Activated CD8-positive, alpha-beta T cell treated with anti-CD3 and anti-CD28 coated beads for 36 hours (primary cell): ENCODE measurements around the gene SMC1A. TPM values are rescaled to one million over a fixed set of nuclear protein-coding genes. Genes with fewer than 3 reads are reported as not detected.

Source experiments
- ATAC-seq: fragments of 200-7000 bp; cut with Tn5 transposase; one replicate; pipeline ENCODE4 v1.10.0; 2021; ENCODE audit warnings: mild to moderate bottlenecking, moderate library complexity
- CTCF ChIA-PET: fragments of 350-600 bp; sonication (Branson Sonifier 250); formaldehyde crosslinking; loops from one replicate; lab custom pipeline; 2021; ENCODE audit warnings: antibody characterized with exemption; lab: Charles Lee
- POLR2A ChIA-PET: fragments of 350-600 bp; sonication (Branson Sonifier 250); formaldehyde crosslinking; loops from one replicate; lab custom pipeline; 2021; ENCODE audit warnings: antibody characterized with exemption; lab: Charles Lee
- DNase-seq: peaks from one replicate; pipeline ENCODE4 v3.0.0-alpha.2; 2020
- H3K27ac Mint-ChIP-seq: one replicate; pipeline ENCODE4 v1.8.0; 2021; ENCODE audit warnings: mild to moderate bottlenecking, mixed read lengths
- H3K27me3 Mint-ChIP-seq: one replicate; pipeline ENCODE4 v1.8.0; 2021; ENCODE audit warnings: mixed read lengths
- H3K36me3 Mint-ChIP-seq: one replicate; pipeline ENCODE4 v1.8.0; 2021; ENCODE audit warnings: low read depth, mixed read lengths
- H3K4me1 Mint-ChIP-seq: one replicate; pipeline ENCODE4 v1.8.0; 2021; ENCODE audit warnings: low read depth, mixed read lengths
- H3K4me3 Mint-ChIP-seq: one replicate; pipeline ENCODE4 v1.8.0; 2021; ENCODE audit warnings: mild to moderate bottlenecking, moderate library complexity, mixed read lengths
- H3K9me3 Mint-ChIP-seq: one replicate; pipeline ENCODE4 v1.8.0; 2021; ENCODE audit warnings: mixed read lengths
- intact Hi-C: fragments of 100-400 bp; cut with micrococcal nuclease; formaldehyde crosslinking; loops from one replicate; pipeline ENCODE4 v1.10.0; 2022
- total RNA-seq, 2 experiments: library from RNA; stranded (reverse); gene quantifications; one replicate each; pipeline ENCODE4 v1.2.3, GENCODE V29; 2021
- TF ChIP-seq, protein P1 (sequence below): fragments of 200-600 bp; IDR thresholded peaks from one replicate; pipeline ENCODE4 v1.8.0; 2022; ENCODE audit warnings: antibody characterized with exemption, mild to moderate bottlenecking

The SMC1A gene
- total RNA-seq, 2 experiments from 2014 or later, result 151 to 154 TPM

GRCh38 chrX:53452812-53453211 lies 30.4 kb upstream of the SMC1A start:
- Mint-ChIP-seq H3K4me1 (no peaks in the 10 kb centered on the region), H3K27ac (no peak overlapping the region), H3K4me3 (no peak overlapping the region), H3K36me3 (no peaks in the 10 kb centered on the region), H3K27me3 (peaks cover 3% of the 10 kb centered on the region), H3K9me3 (no peaks in the 10 kb centered on the region)
- TF ChIP-seq, protein P1, sequence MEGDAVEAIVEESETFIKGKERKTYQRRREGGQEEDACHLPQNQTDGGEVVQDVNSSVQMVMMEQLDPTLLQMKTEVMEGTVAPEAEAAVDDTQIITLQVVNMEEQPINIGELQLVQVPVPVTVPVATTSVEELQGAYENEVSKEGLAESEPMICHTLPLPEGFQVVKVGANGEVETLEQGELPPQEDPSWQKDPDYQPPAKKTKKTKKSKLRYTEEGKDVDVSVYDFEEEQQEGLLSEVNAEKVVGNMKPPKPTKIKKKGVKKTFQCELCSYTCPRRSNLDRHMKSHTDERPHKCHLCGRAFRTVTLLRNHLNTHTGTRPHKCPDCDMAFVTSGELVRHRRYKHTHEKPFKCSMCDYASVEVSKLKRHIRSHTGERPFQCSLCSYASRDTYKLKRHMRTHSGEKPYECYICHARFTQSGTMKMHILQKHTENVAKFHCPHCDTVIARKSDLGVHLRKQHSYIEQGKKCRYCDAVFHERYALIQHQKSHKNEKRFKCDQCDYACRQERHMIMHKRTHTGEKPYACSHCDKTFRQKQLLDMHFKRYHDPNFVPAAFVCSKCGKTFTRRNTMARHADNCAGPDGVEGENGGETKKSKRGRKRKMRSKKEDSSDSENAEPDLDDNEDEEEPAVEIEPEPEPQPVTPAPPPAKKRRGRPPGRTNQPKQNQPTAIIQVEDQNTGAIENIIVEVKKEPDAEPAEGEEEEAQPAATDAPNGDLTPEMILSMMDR, result no peak
- intact Hi-C loops, result no loop called here
- ATAC-seq (no peak), DNase-seq (no peak)
- CTCF ChIA-PET, result no interaction called here
- POLR2A ChIA-PET, result no interaction called here

DNA sequence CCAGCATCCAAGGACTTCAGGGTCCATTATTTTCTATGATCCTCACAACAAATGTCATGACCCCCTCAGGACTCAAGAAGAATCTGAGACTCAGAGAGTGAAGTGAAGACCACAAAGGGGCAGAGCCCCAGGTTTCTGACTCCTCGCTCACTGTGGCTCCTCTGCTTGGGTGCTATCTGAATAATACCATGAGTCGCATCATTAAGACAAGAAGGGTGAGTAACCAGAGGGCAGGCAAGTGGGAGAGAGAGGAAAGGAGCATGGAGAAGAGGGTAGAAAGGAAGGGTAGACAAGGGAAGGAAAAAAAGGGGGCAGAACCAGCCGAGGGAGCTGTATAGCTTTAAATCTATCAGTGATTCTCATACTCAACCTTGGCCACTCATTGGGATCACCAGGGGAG lies 27.2 kb upstream of the SMC1A start:
- H3K4me3 Mint-ChIP-seq, result no peak overlapping the region
- H3K27ac Mint-ChIP-seq, result no peak overlapping the region
- CTCF ChIA-PET, result no interaction called here
- TF ChIP-seq, protein P1, result no peak
- intact Hi-C loops, result no loop called here
- no peaks in the 10 kb centered on the region for H3K36me3 Mint-ChIP-seq
- H3K9me3 Mint-ChIP-seq, result no peaks in the 10 kb centered on the region
- DNase-seq, result no peak
- ATAC-seq, result no peak
- no peaks in the 10 kb centered on the region for H3K27me3 Mint-ChIP-seq
- no peaks in the 10 kb centered on the region for H3K4me1 Mint-ChIP-seq
- POLR2A ChIA-PET, result no interaction called here

GRCh38 chrX:53447441-53447840 lies 25.0 kb upstream of the SMC1A start:
- no peaks in the 10 kb centered on the region for H3K36me3 Mint-ChIP-seq
- no peaks in the 10 kb centered on the region for H3K27me3 Mint-ChIP-seq
- no peaks in the 10 kb centered on the region for H3K4me1 Mint-ChIP-seq
- TF ChIP-seq, protein P1, result no peak
- intact Hi-C loops, result loop anchor here (2.0 kb wide), 1 partner anchor 131 kb away; no protein-coding TSS in a partner anchor
- H3K4me3 Mint-ChIP-seq, result no peak overlapping the region
- ChIA-PET CTCF (interaction anchor here (0.7 to 4.7 kb wide), 5 partner anchors 11 to 133 kb away, joined by 4 to 57 read pairs (median 7); partner anchors contain the start of gene SMC1A), POLR2A (interaction anchor here (1.0 kb wide), 1 partner anchor 25 kb away, joined by 3 read pairs; the partner anchor contains the start of gene RIBC1)
- H3K27ac Mint-ChIP-seq, result no peak overlapping the region
- no peaks in the 10 kb centered on the region for H3K9me3 Mint-ChIP-seq
- no peak for DNase-seq
- no peak for ATAC-seq

DNA sequence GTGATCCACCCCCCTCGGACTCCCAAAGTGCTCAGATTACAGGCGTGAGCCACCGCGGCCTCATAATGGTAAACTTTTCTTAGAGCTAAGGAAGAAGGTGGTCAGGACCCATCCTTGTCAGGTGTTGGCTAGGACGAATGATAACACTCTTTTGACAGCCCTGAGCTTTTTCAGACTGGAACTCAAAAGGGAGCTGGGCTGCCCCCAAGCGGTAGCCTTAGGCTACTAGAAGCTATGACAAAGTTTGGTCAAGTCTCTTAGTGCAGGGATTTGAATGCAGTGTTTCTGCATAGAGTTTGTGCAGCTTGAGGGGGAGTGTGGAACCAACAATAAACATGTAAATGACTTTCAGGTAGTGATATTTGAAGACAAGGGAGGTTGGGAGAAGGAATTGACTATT lies 23.5 kb upstream of the SMC1A start:
- Mint-ChIP-seq H3K9me3 (no peaks in the 10 kb centered on the region), H3K36me3 (no peaks in the 10 kb centered on the region), H3K4me1 (no peaks in the 10 kb centered on the region), H3K4me3 (no peak overlapping the region), H3K27me3 (no peaks in the 10 kb centered on the region), H3K27ac (no peak overlapping the region)
- ATAC-seq (peak; percentile 56), DNase-seq (peak; percentile 69)
- ChIA-PET CTCF (interaction anchor here (0.6 to 4.7 kb wide), 22 partner anchors 9 to 183 kb away, joined by 3 to 57 read pairs (median 5); partner anchors contain the start of gene SMC1A), POLR2A (no interaction called here)
- intact Hi-C loops, result loop anchor here (2.0 kb wide), 1 partner anchor 129 kb away; no protein-coding TSS in a partner anchor
- TF ChIP-seq, protein P1, result peak; percentile 62

DNA sequence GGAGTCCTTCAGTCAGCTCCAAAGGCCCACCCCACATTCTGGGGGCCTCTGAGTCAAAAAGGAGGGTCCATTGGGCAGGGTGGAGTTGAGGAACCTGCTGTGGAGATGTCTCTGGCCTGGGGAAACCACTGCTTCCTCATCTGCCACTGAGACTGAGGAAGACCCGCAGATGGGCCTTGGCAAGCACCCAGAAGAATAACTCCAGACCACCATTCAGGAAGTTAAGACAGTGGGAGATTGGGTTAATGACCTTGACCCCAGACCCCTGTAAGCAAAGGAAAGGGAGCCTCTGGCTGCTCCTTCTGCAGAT lies 19.8 kb upstream of the SMC1A start:
- ATAC-seq (no peak), DNase-seq (no peak)
- ChIA-PET POLR2A (interaction anchor here (0.7 kb wide), 1 partner anchor 27 kb away, joined by 3 read pairs; no protein-coding TSS in a partner anchor), CTCF (no interaction called here)
- H3K4me1 Mint-ChIP-seq, result peaks cover 22% of the 10 kb centered on the region
- no peaks in the 10 kb centered on the region for H3K9me3 Mint-ChIP-seq
- H3K36me3 Mint-ChIP-seq, result no peaks in the 10 kb centered on the region
- TF ChIP-seq, protein P1, result no peak
- intact Hi-C loops, result no loop called here
- peak overlapping the region; percentile 77 for H3K4me3 Mint-ChIP-seq
- no peak overlapping the region for H3K27ac Mint-ChIP-seq
- H3K27me3 Mint-ChIP-seq, result peaks cover 3% of the 10 kb centered on the region
